PFSK-1 (cell line): ENCODE measurements around the gene DTX3.
A peak's percentile ranks its signal among the peaks of the same experiment; 100 is the strongest.

Experiments
- FOXP2 ChIP-seq: optimal IDR thresholded peaks from 2 replicates; pipeline ENCODE3; 2011; ENCODE audit warnings: borderline replicate concordance, control low read depth, inconsistent platforms; ENCODE audit not compliant: insufficient read depth; ENCODE audit errors: extremely low read length, extremely low read depth
- POLR2AphosphoS5 ChIP-seq: IDR thresholded peaks from 2 replicates; pipeline ENCODE4 v1.6.1; 2012; ENCODE audit warnings: low read depth, mild to moderate bottlenecking, control low read depth, low read length, moderate library complexity
- REST ChIP-seq, 2 experiments: IDR thresholded peaks; 2 replicates each; pipeline versions ENCODE4 v1.6.1 to v1.8.0; 2011 to 2012; ENCODE audit warnings: low read depth in 2 of 2, low read length in 2 of 2, control low read depth in 1 of 2, inconsistent platforms in 1 of 2, mild to moderate bottlenecking in 1 of 2, moderate library complexity in 1 of 2; ENCODE audit not compliant: insufficient read depth in 1 of 2
- SIN3A ChIP-seq: IDR thresholded peaks from 2 replicates; pipeline ENCODE4 v1.6.1; 2012; ENCODE audit warnings: mild to moderate bottlenecking, low read length, moderate library complexity, borderline replicate concordance; ENCODE audit not compliant: insufficient read depth
- TAF1 ChIP-seq: IDR thresholded peaks from 2 replicates; pipeline ENCODE4 v1.6.1; 2012; ENCODE audit warnings: low read length, control low read depth, borderline replicate concordance; ENCODE audit not compliant: insufficient read depth

DTX3 gene

DNA sequence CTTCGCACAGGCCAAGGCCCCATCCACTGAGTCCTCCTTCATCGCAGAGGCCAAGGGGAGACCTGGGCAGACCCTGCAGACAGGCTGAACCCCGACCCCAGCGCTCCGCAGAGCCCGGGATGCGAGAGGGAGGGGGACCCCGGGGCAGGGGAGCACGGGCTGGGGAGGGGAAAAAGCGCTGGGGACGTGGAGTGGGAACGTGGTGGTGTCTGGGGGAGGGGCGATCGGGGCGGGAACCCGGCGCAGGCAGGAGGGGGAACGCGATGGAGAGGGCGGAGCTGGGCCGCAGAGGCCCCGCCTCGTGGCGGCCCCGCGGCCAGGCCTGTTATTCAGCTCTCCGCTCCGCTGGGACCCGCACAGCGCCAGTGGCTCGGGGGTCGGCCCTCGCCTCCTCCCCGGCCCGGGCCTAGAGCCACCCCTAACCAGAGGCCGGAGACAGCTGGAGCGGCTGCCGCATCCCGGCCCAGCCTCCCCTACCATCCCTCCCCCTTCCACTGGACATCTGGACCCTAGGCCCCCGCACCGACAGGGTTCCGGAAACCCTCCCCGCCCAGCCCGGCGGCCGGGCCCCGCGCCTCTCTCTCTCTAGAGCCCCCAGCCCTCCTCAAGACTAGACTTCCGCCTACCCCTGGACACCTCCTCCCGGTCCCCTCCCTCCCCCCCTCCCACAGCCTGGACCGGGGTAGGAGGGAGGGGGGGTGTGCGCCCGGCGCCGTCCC lies 6.6 kb downstream of the DTX3 start, which contains the start of gene ARHGEF25:
ARHGEF25 (plus strand) TSS at position 328 of the 719 bp plus-strand sequence. CDS start 460 bp downstream, outside the sequence.
- TF ChIP-seq SIN3A: no peak
- TF ChIP-seq POLR2AphosphoS5: peak; percentile 56; the same call in 1 of the 2 replicates

DNA sequence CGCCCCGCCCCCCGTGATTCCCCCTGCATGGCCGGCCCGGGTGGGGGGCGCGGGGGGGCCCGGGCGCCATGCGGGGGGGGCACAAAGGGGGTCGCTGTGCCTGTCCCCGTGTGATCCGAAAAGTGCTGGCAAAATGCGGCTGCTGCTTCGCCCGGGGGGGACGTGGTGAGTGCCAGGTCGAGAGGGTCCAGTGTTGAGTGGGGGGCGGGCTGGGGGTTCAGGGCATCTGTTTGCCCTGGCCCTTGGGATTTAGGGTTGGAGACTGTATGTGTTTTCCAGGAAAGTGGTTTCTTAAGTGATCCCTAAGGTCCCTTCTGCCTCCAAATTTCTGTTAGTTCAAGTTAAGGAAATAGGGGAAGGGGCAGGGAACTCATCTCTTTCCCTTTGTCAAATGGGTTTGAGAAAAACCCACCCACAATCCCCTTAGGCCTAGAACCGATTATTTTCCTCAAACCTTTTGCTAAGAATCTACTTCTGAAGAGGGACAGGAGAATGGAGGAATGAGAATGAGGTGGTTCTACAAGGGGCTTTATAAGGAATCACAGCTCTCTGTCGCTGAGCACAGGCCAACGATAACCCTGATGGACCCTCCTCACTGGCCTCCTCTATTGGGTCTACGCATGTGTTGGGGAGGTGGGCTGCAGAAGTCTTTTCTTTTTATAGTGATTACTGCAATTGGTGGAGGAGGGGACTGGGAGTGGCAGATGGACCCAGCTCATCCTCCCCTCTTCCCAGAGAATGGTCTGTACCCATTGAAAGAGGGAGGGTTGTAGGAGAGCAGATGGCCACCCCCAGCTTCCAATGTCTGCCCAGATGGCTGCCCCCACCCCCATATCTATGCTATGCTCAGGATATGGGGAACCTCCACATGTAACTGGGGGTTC lies 7.4 kb downstream of the DTX3 start:
- TF ChIP-seq REST (IDR thresholded peaks at IDR 0.05; ENCODE audit: insufficient read depth in 1 of 2, low read depth in 2 of 2, low read length in 2 of 2) (no peak), SIN3A (no peak)

GRCh38 chr12:57612711-57613426 lies 8.2 kb downstream of the DTX3 start:
- no peak for TF ChIP-seq REST (IDR thresholded peaks at IDR 0.05; ENCODE audit: insufficient read depth in 1 of 2, low read depth in 2 of 2, low read length in 2 of 2)

DNA sequence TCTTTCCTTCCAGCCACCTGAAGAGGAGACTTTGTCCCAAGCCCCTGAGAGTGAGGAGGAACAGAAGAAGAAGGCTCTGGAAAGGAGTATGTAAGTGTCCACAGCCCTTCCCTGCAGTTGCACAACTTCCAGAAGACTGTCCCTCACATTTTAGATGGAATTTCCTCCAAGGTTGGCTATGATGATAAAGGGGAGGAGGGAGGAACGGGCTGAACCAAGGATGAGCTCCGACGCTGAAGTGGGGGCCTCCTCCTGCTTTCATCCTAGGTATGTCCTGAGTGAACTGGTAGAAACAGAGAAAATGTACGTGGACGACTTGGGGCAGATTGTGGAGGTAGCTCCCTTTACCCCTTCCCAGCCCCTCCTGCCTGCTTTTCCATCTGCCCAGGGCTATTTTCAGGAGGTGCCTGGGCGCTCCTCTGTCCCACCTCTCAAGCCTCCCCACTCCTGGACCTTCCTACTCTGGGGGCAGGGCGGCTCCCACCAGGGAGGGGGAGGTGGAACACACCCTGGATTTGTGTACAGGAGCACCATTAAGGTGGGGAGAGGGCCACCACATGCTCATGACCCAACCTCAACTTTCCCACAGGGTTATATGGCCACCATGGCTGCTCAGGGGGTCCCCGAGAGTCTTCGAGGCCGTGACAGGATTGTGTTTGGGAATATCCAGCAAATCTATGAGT lies 8.9 kb downstream of the DTX3 start:
- no peak for TF ChIP-seq FOXP2
- no peak for TF ChIP-seq REST (IDR thresholded peaks at IDR 0.05; ENCODE audit: insufficient read depth in 1 of 2, low read depth in 2 of 2, low read length in 2 of 2)
- TF ChIP-seq TAF1: no peak
- no peak for TF ChIP-seq SIN3A
- TF ChIP-seq POLR2AphosphoS5: no peak

DNA sequence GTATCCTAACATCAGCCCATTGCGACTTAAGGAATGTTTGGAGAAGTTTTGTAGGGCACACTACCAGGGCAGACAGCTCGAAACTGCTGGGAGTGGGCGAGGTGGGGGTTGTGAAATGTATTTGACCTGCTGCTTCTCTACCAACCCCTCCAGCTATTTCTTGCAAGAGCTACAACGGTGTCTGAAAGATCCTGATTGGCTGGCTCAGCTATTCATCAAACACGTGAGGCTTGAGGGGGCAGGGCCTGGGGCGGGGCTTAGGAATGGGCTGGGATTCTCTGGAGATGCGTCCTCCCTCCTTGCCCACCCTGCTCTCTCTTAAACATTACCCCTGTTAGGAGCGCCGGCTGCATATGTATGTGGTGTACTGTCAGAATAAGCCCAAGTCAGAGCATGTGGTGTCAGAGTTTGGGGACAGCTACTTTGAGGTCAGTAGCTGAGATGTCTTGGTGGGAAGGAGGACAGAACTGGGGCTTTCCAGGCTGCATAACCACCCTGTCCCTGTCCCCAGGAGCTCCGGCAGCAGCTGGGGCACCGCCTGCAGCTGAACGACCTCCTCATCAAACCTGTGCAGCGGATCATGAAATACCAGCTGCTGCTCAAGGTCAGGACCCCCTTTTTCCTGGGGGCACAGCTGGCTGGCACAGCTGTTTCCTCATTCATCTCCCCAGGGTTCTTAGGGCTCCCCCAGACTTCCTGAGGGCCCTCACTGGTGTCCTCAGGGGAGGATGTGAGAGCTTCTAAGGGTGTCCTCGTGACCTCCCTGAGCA lies 9.7 kb downstream of the DTX3 start:
- no peak for TF ChIP-seq FOXP2
- TF ChIP-seq REST (IDR thresholded peaks at IDR 0.05; ENCODE audit: insufficient read depth in 1 of 2, low read depth in 2 of 2, low read length in 2 of 2): no peak
- no peak for TF ChIP-seq TAF1
- TF ChIP-seq POLR2AphosphoS5: no peak
- TF ChIP-seq SIN3A: no peak
